GM23338 (cell line): ENCODE measurements around the gene C4orf36. TPM values are rescaled to one million over a fixed set of nuclear protein-coding genes. Genes with fewer than 3 reads are reported as not detected.

Experiments
- ATAC-seq: fragments of 200-7000 bp; cut with Tn5 transposase; 3 replicates; pipeline ENCODE4 v1.9.1; 2020
- DNase-seq: peaks from one replicate; pipeline ENCODE4 v3.0.0-alpha.2; 2015; ENCODE audit warnings: low spot score
- H2AFZ ChIP-seq: fragments of 200-600 bp; sonication (generic); 2 replicates; pipeline ENCODE4 v1.8.0; 2016; ENCODE audit warnings: antibody characterized with exemption, mild to moderate bottlenecking, moderate library complexity
- H3F3A ChIP-seq: fragments of 200-600 bp; sonication (generic); replicated peaks from 2 replicates; pipeline ENCODE4 v1.8.0; 2017; ENCODE audit warnings: antibody characterized with exemption, mixed run types, low read depth
- H3K27ac ChIP-seq: fragments of 200-600 bp; sonication (generic); 2 replicates; pipeline ENCODE4 v1.6.1; 2016; ENCODE audit warnings: low read depth
- H3K27me3 ChIP-seq: fragments of 200-600 bp; sonication (generic); 2 replicates; pipeline ENCODE4 v1.8.0; 2016; ENCODE audit warnings: mild to moderate bottlenecking, mixed run types, moderate library complexity; ENCODE audit not compliant: insufficient read depth
- H3K36me3 ChIP-seq: fragments of 200-600 bp; sonication (generic); 2 replicates; pipeline ENCODE4 v1.8.0; 2016; ENCODE audit warnings: mild to moderate bottlenecking; ENCODE audit not compliant: insufficient read depth
- H3K4me1 ChIP-seq: fragments of 200-600 bp; sonication (generic); 2 replicates; pipeline ENCODE4 v1.8.0; 2016; ENCODE audit warnings: mild to moderate bottlenecking, moderate library complexity; ENCODE audit not compliant: insufficient read depth
- H3K4me2 ChIP-seq: fragments of 200-600 bp; sonication (generic); 2 replicates; pipeline ENCODE4 v1.7.1; 2017; ENCODE audit warnings: mixed run types
- H3K4me3 ChIP-seq: fragments of 200-600 bp; sonication (generic); 2 replicates; pipeline ENCODE4 v1.6.1; 2016; ENCODE audit warnings: mixed run types
- H3K79me2 ChIP-seq: fragments of 200-600 bp; sonication (generic); replicated peaks from 2 replicates; pipeline ENCODE4 v1.8.0; 2017; ENCODE audit warnings: mild to moderate bottlenecking; ENCODE audit not compliant: insufficient read depth
- H3K9me2 ChIP-seq: fragments of 200-600 bp; sonication (generic); 2 replicates; pipeline ENCODE4 v1.8.0; 2017; ENCODE audit not compliant: insufficient read depth
- H4K20me1 ChIP-seq: fragments of 200-600 bp; sonication (generic); replicated peaks from 2 replicates; pipeline ENCODE4 v1.8.0; 2017; ENCODE audit warnings: mild to moderate bottlenecking; ENCODE audit not compliant: insufficient read depth
- H3K27ac Mint-ChIP-seq: 2 replicates; pipeline ENCODE4 v1.8.0; 2020; ENCODE audit warnings: inconsistent platforms, mild to moderate bottlenecking, moderate library complexity, mixed read lengths
- H3K27me3 Mint-ChIP-seq: 3 replicates; pipeline ENCODE4 v1.8.0; 2022; ENCODE audit warnings: low read depth, mild to moderate bottlenecking, moderate library complexity, mixed read lengths, inconsistent platforms; ENCODE audit not compliant: insufficient read depth, poor library complexity
- H3K36me3 Mint-ChIP-seq: 3 replicates; pipeline ENCODE4 v1.8.0; 2021; ENCODE audit warnings: low read depth, mild to moderate bottlenecking, inconsistent platforms, moderate library complexity, mixed read lengths
- H3K4me1 Mint-ChIP-seq: 3 replicates; pipeline ENCODE4 v1.8.0; 2020; ENCODE audit warnings: mild to moderate bottlenecking, inconsistent platforms, mixed read lengths
- H3K4me3 Mint-ChIP-seq: 3 replicates; pipeline ENCODE4 v1.8.0; 2021; ENCODE audit warnings: moderate library complexity, mild to moderate bottlenecking, inconsistent platforms, mixed read lengths
- H3K9me3 Mint-ChIP-seq: 3 replicates; pipeline ENCODE4 v1.8.0; 2020; ENCODE audit warnings: moderate library complexity, mild to moderate bottlenecking, inconsistent platforms, mixed read lengths
- CREB1 ChIP-seq: fragments of 250-450 bp; sonication (Bioruptor Pico); IDR thresholded peaks from 2 replicates; pipeline ENCODE4 v1.5.0; 2020; ENCODE audit warnings: low read depth, mild to moderate bottlenecking, moderate library complexity
- EZH2 ChIP-seq: fragments of 200-600 bp; sonication (generic); IDR thresholded peaks from one replicate; pipeline ENCODE4 v1.8.0; 2017; ENCODE audit warnings: antibody characterized with exemption, mild to moderate bottlenecking, low read depth; ENCODE audit not compliant: unreplicated experiment
- EZH2phosphoT487 ChIP-seq: fragments of 200-600 bp; sonication (generic); IDR thresholded peaks from one replicate; pipeline ENCODE4 v1.8.1; 2018; ENCODE audit warnings: antibody characterized with exemption; ENCODE audit not compliant: unreplicated experiment
- JUNB ChIP-seq: IDR thresholded peaks from one replicate; pipeline ENCODE4 v1.6.1; 2016; ENCODE audit warnings: antibody characterized with exemption; ENCODE audit not compliant: unreplicated experiment
- NANOG ChIP-seq: IDR thresholded peaks from 2 replicates; pipeline ENCODE4 v1.6.1; 2016; ENCODE audit warnings: antibody characterized with exemption, borderline replicate concordance
- POLR2AphosphoS5 ChIP-seq: IDR thresholded peaks from 2 replicates; pipeline ENCODE4 v1.6.1; 2016; ENCODE audit warnings: antibody characterized with exemption, low read depth
- STAT1 ChIP-seq: IDR thresholded peaks from one replicate; pipeline ENCODE4 v1.6.1; 2016; ENCODE audit warnings: antibody characterized with exemption; ENCODE audit not compliant: unreplicated experiment
- ZNF114 ChIP-seq: fragments of 250-450 bp; sonication (Bioruptor Pico); IDR thresholded peaks from 2 replicates; pipeline ENCODE4 v1.5.0; 2020; ENCODE audit warnings: mild to moderate bottlenecking, moderate library complexity
- ZNF331 ChIP-seq: fragments of 250-450 bp; sonication (Bioruptor Pico); IDR thresholded peaks from 2 replicates; pipeline ENCODE4 v1.5.0; 2020; ENCODE audit warnings: low read depth, mild to moderate bottlenecking, moderate library complexity
- polyA plus RNA-seq: library from polyadenylated mRNA; unstranded; fragments of >200 nt; fragmentation: Nextera tagmentation; extraction: Ambion mirVana; gene quantifications from 2 replicates; pipeline ENCODE4 v1.2.1, GENCODE V29; 2016
- total RNA-seq: library from RNA; depleted of rRNA; stranded (reverse); fragments of >200 nt; shearing (Covaris generic); gene quantifications from 2 replicates; pipeline ENCODE4 v1.2.3, GENCODE V29; 2014
- TF ChIP-seq, protein P1 (sequence below), 2 experiments: fragments of 200-600 bp in 1 of 2; sonication (generic) in 1 of 2; conservative IDR thresholded peaks; 2 replicates each; pipeline versions ENCODE4 v1.5.1 to v1.6.1; 2016 to 2017; ENCODE audit warnings: antibody characterized with exemption in 2 of 2, low read depth in 2 of 2, mild to moderate bottlenecking in 2 of 2, moderate library complexity in 1 of 2
- TF ChIP-seq, protein P2 (sequence below): IDR thresholded peaks from one replicate; pipeline ENCODE4 v1.6.1; 2018; ENCODE audit warnings: antibody characterized with exemption; ENCODE audit not compliant: unreplicated experiment
- TF ChIP-seq, protein P3 (sequence below): IDR thresholded peaks from 2 replicates; pipeline ENCODE4 v1.6.1; 2016; ENCODE audit warnings: antibody characterized with exemption

C4orf36 gene
- total and polyA plus RNA-seq, 2 experiments from 2014 or later = 1.1 to 1.6 TPM

DNA sequence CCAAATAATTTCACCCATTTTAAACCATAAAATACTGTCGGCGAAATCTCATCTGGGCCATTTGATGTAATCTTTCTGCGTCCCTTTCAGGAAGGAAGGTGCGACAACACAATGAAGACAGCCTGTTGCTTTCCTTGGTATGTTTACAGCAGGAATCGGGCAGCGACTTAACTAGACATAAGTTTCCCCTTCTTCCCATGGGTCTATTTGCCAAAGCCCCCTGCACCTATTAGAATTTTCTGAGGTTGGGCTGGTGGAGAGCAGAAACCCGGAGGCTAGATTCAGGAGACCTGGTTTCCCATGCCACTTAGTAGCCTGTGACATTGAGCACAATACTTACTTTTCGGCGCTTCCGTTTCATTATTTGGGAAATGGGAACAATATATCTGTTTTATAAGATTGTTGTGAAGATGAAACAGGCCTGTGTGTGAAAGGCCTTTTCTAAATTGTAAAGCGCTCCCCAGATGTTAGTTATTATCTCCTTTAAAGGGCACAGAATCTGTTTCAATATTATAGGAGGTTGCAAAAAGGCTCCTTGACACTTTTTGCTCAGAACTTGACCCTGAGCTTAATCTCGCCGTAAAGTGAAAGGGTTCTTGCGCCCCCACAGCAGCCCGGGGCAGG, 42.0 kb upstream of the C4orf36 start:
- ATAC-seq (no peak), DNase-seq (peak; percentile 47)
- peaks cover 29% of the 10 kb centered on the region for H3K4me1 ChIP-seq
- Mint-ChIP-seq H3K36me3 (peaks cover 7% of the 10 kb centered on the region), H3K4me3 (peak overlapping the region; percentile 87), H3K27ac (peak overlapping the region; percentile 91), H3K9me3 (no peaks in the 10 kb centered on the region; the same call in 2 of the 3 replicates), H3K4me1 (peaks cover 29% of the 10 kb centered on the region), H3K27me3 (peaks cover 4% of the 10 kb centered on the region)
- H3K4me3 ChIP-seq = peak overlapping the region; percentile 71
- H3K27ac ChIP-seq = peak overlapping the region; percentile 82
- TF ChIP-seq ZNF114 (CRISPR knock-in tag) = no peak
- TF ChIP-seq CREB1 (CRISPR knock-in tag) = peak; percentile 64; the same call in 1 of the 2 replicates
- no peaks in the 10 kb centered on the region for H3K27me3 ChIP-seq
- peak overlapping the region; percentile 83 for H2AFZ ChIP-seq
- H3K9me2 ChIP-seq = no peaks in the 10 kb centered on the region
- 0 out of 2 replicates have a peak, but pooled peaks cover 5% of the 10 kb centered on the region for H4K20me1 ChIP-seq
- peaks cover 32% of the 10 kb centered on the region for H3K79me2 ChIP-seq
- no peaks in the 10 kb centered on the region for H3K36me3 ChIP-seq
- peaks cover 9% of the 10 kb centered on the region for H3F3A ChIP-seq
- peak overlapping the region; percentile 91 for H3K4me2 ChIP-seq

DNA sequence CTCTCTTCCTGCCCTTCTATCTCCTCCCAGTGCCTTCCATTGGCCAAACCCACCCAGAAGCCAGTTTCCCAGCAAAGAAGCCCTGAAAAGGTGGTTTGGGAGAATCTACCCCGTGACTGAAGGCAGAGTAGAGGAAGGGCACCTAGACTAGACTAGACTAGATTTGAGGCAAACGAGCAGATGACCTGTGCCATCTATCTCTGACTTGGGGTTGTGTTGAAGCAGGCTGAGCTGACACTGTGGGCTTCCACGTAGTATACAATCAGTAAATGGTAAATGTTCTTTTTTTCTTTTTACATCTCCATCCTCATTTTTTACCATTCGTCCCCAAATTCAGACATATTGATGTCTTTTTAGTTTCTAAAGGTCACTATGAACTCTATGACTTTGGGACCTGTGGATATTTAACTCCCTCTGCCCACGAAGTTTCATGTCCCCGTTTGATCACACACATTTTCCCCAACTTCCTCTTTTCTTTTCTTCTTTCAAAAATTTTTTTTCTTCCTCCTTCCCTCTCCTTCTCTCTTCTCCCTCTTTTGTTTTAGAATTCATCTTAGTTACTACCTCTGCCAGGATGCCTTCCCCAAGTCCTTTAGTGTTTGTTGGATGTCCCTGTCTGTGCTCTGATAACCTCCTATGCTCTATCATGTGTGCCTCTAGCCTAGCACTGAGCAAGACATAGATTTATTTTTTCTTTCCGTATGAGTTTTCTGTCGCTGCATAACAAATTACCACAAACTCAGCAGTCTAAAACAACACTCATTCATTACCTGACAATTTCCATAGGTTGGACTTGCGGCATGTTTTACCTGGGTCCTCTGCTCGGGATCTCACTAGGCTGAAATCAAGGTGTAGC, 36.4 kb upstream of the C4orf36 start:
- no peak overlapping the region for H3K4me2 ChIP-seq
- Mint-ChIP-seq H3K4me1 (peaks cover 9% of the 10 kb centered on the region; the same call in 2 of the 3 replicates), H3K9me3 (no peaks in the 10 kb centered on the region), H3K27me3 (peaks cover 2% of the 10 kb centered on the region), H3K36me3 (peaks cover 15% of the 10 kb centered on the region), H3K27ac (no peak overlapping the region), H3K4me3 (no peak overlapping the region)
- H3K27me3 ChIP-seq = no peaks in the 10 kb centered on the region
- ATAC-seq (no peak), DNase-seq (no peak)
- no peaks in the 10 kb centered on the region for H3K79me2 ChIP-seq
- no peaks in the 10 kb centered on the region for H3K36me3 ChIP-seq
- H3K4me1 ChIP-seq = peaks cover 6% of the 10 kb centered on the region
- H3K4me3 ChIP-seq = no peak overlapping the region
- no peak overlapping the region for H3K27ac ChIP-seq
- H4K20me1 ChIP-seq = no peaks in the 10 kb centered on the region
- no peaks in the 10 kb centered on the region for H3F3A ChIP-seq
- H3K9me2 ChIP-seq = no peaks in the 10 kb centered on the region
- no peak overlapping the region for H2AFZ ChIP-seq
- TF ChIP-seq STAT1 = no peak
- no peak for TF ChIP-seq POLR2AphosphoS5
- no peak for TF ChIP-seq CREB1 (CRISPR knock-in tag)
- TF ChIP-seq JUNB = no peak
- TF ChIP-seq ZNF331 (CRISPR knock-in tag) = no peak
- TF ChIP-seq ZNF114 (CRISPR knock-in tag) = no peak
- TF ChIP-seq, protein P1, sequence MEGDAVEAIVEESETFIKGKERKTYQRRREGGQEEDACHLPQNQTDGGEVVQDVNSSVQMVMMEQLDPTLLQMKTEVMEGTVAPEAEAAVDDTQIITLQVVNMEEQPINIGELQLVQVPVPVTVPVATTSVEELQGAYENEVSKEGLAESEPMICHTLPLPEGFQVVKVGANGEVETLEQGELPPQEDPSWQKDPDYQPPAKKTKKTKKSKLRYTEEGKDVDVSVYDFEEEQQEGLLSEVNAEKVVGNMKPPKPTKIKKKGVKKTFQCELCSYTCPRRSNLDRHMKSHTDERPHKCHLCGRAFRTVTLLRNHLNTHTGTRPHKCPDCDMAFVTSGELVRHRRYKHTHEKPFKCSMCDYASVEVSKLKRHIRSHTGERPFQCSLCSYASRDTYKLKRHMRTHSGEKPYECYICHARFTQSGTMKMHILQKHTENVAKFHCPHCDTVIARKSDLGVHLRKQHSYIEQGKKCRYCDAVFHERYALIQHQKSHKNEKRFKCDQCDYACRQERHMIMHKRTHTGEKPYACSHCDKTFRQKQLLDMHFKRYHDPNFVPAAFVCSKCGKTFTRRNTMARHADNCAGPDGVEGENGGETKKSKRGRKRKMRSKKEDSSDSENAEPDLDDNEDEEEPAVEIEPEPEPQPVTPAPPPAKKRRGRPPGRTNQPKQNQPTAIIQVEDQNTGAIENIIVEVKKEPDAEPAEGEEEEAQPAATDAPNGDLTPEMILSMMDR (conservative IDR thresholded peaks at IDR 0.05; ENCODE audit: low read depth in 2 of 2) = no peak
- TF ChIP-seq, protein P2, sequence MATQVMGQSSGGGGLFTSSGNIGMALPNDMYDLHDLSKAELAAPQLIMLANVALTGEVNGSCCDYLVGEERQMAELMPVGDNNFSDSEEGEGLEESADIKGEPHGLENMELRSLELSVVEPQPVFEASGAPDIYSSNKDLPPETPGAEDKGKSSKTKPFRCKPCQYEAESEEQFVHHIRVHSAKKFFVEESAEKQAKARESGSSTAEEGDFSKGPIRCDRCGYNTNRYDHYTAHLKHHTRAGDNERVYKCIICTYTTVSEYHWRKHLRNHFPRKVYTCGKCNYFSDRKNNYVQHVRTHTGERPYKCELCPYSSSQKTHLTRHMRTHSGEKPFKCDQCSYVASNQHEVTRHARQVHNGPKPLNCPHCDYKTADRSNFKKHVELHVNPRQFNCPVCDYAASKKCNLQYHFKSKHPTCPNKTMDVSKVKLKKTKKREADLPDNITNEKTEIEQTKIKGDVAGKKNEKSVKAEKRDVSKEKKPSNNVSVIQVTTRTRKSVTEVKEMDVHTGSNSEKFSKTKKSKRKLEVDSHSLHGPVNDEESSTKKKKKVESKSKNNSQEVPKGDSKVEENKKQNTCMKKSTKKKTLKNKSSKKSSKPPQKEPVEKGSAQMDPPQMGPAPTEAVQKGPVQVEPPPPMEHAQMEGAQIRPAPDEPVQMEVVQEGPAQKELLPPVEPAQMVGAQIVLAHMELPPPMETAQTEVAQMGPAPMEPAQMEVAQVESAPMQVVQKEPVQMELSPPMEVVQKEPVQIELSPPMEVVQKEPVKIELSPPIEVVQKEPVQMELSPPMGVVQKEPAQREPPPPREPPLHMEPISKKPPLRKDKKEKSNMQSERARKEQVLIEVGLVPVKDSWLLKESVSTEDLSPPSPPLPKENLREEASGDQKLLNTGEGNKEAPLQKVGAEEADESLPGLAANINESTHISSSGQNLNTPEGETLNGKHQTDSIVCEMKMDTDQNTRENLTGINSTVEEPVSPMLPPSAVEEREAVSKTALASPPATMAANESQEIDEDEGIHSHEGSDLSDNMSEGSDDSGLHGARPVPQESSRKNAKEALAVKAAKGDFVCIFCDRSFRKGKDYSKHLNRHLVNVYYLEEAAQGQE = no peak
- TF ChIP-seq EZH2phosphoT487 = no peak
- TF ChIP-seq EZH2 = no peak
- TF ChIP-seq, protein P3, sequence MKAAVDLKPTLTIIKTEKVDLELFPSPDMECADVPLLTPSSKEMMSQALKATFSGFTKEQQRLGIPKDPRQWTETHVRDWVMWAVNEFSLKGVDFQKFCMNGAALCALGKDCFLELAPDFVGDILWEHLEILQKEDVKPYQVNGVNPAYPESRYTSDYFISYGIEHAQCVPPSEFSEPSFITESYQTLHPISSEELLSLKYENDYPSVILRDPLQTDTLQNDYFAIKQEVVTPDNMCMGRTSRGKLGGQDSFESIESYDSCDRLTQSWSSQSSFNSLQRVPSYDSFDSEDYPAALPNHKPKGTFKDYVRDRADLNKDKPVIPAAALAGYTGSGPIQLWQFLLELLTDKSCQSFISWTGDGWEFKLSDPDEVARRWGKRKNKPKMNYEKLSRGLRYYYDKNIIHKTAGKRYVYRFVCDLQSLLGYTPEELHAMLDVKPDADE = no peak
- no peak for TF ChIP-seq NANOG
